Mucosa of stomach (tissue), 1 donor: ENCODE measurements around the gene TCF15.

Experiments used
- H3K27me3 ChIP-seq: one replicate; pipeline ENCODE4 v1.7.0; 2013; ENCODE audit warnings: mild to moderate bottlenecking, low read length; ENCODE audit not compliant: control insufficient read depth, insufficient read depth
- H3K36me3 ChIP-seq: one replicate; pipeline ENCODE4 v1.7.0; 2013; ENCODE audit warnings: low read length; ENCODE audit not compliant: control insufficient read depth, insufficient read depth
- H3K4me1 ChIP-seq: one replicate; pipeline ENCODE4 v1.7.0; 2013; ENCODE audit warnings: mild to moderate bottlenecking, low read length; ENCODE audit not compliant: control insufficient read depth, insufficient read depth
- H3K4me3 ChIP-seq: one replicate; pipeline ENCODE4 v1.7.0; 2013; ENCODE audit warnings: low read length
- H3K9ac ChIP-seq: one replicate; pipeline ENCODE4 v1.7.0; 2013; ENCODE audit warnings: mild to moderate bottlenecking, low read length, moderate library complexity
- H3K9me3 ChIP-seq: one replicate; pipeline ENCODE4 v1.7.0; 2013; ENCODE audit warnings: mild to moderate bottlenecking, low read length, moderate library complexity; ENCODE audit not compliant: control insufficient read depth
- donor health status: Pancreatic carcinoma.

TCF15 gene, protein sequence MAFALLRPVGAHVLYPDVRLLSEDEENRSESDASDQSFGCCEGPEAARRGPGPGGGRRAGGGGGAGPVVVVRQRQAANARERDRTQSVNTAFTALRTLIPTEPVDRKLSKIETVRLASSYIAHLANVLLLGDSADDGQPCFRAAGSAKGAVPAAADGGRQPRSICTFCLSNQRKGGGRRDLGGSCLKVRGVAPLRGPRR

DNA sequence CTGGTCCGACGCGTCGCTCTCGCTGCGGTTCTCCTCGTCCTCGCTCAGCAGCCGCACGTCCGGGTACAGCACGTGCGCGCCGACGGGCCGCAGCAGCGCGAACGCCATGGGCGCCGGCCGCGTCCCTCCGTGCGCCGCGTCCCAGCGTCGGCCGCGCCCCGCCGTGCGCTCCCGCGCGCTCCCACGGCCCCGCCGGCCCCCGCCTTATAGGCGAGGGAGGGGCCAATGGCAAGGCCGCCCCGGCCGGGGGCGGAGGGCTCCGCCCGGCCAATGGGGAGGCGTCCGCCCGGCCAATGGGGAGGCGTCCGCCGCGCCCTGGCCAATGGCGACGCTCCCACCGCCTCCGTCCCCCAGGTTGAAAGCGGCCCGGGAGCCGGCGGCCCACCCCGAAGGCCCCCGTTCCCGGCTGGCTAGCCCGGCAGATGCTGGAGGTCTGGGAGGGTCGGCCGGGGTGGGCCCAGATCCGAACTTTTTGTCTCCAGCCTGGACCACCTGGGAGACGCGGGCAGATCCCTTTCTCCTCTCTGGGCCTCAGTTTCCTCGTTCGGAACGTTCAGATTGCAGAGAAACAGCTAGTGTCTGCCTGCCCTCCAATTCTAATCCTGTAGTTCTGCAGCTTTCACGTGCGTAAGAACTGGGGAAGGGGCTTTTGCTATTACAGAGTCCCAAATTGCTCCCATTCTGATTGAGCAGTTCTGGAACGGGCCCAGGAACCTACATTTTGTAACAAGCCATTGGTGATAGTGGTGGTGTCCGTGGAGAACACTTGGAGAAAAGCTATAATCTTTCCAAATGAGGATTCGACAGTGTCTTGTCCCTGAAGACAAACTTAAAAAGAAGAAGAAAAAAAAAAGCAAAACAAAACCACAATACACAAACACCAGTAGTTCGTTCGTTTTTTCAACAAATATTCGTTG is at the start of gene TCF15:
TCF15 (minus strand) TSS at position 180 of the 917 bp plus-strand sequence; CDS start at position 108, 72 bp downstream.
- Histone ChIP-seq H3K27me3 (peaks cover 54% of the 10 kb centered on the region), H3K4me3 (no peak within 1 kb of the TSS), H3K9me3 (no peaks in the 10 kb centered on the region), H3K4me1 (no peaks in the 10 kb centered on the region), H3K9ac (no peak within 1 kb of the TSS), H3K36me3 (no peaks in the 10 kb centered on the region)

DNA sequence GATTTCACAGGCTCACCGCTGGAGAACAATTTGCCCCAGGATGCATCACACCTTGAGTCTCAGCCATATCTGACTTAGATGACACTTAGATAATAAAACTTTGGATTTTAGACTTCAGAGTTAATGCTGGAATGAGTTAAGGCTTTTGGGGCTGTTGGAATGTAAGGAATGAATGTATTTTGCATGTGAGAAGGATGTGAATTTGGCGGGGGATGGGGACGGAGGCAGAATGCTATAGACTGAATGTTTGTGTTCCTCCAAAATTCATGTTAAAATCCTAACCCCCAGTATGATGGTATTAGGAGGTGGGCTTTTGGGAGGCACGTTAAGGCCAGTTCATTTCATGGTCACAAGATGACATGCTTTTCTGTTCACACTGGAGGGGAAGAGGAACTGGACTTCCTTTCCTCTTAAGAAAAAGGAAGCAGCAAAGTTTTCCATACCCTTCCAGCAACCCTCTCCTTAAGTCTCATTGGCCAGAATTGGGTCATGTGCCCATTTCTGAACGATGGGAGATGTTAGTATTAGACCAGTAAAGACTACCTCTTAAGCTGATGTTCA is 48.7 kb upstream of the TCF15 start:
- H3K9ac ChIP-seq: no peak overlapping the region
- no peaks in the 10 kb centered on the region for H3K36me3 ChIP-seq
- no peak overlapping the region for H3K4me3 ChIP-seq
- H3K27me3 ChIP-seq: peaks cover 48% of the 10 kb centered on the region
- no peaks in the 10 kb centered on the region for H3K9me3 ChIP-seq
- peaks cover 3% of the 10 kb centered on the region for H3K4me1 ChIP-seq

GRCh38 chr20:658202-658601 is 48.1 kb upstream of the TCF15 start:
- Histone ChIP-seq H3K36me3 (no peaks in the 10 kb centered on the region), H3K27me3 (peaks cover 42% of the 10 kb centered on the region), H3K9me3 (no peaks in the 10 kb centered on the region), H3K4me1 (peaks cover 7% of the 10 kb centered on the region), H3K4me3 (no peak overlapping the region), H3K9ac (no peak overlapping the region)

DNA sequence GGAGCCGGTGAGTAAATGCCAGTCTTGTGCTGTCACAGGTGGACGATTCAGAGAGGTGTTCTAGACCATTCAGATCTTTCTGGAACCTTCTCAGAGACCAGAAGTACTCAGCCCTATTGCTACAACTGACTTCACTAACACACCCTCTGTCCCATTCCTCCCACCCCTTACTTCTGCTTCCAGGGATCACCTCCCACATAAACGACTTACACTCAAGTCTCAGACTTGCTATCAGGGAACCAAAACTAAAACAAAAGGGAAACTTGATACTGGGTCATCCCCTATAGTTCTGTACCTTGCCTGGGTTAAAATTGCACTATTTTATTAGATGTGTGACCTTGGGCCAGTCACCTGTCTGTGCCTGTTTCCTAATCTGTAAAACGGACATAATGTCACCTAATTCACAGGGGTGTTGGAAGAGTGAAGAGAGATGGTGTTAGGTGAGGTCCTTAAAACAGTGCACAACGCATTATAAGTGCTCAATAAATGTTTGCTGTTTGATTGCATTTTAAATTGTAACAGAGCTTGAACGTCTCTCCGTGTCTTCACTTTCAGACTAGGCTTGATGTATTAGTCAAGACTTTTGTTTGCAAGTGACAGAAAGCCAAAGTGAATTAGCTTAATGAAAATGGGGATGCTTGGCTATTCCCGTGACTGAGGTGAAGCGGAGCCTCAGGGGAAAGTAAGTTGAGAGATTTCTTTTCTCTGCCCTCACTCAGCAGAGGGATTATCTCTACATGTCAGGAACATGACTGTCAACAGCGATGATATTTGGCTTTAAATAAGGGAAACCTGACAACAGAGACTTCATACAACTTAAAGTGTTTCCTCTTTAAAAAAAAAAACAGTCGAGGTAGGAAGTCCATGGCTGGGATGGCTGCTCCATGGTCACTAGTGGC is 45.9 kb upstream of the TCF15 start:
- Histone ChIP-seq H3K9me3 (no peaks in the 10 kb centered on the region), H3K27me3 (peaks cover 21% of the 10 kb centered on the region), H3K4me3 (no peak overlapping the region), H3K9ac (no peak overlapping the region), H3K36me3 (no peaks in the 10 kb centered on the region), H3K4me1 (peaks cover 15% of the 10 kb centered on the region)

DNA sequence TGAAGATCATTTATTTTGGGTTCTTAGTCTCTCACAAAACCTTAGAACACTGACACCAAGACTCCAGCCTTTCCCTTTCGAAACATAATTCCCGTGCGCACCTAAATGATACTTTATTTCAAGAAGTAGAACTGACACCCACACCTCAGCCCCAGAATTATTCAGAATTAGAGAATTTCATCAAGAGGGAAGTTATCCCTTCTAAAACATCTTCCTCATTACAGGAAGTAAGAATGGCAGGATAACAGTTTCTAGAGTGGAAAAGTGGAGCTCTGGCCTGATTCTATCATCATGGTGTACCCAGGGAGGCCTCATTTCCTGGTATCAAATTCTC is 44.3 kb upstream of the TCF15 start:
- Histone ChIP-seq H3K9ac (no peak overlapping the region), H3K4me1 (peaks cover 15% of the 10 kb centered on the region), H3K27me3 (peaks cover 13% of the 10 kb centered on the region), H3K9me3 (no peaks in the 10 kb centered on the region), H3K36me3 (no peaks in the 10 kb centered on the region), H3K4me3 (peak overlapping the region; percentile 85)

DNA sequence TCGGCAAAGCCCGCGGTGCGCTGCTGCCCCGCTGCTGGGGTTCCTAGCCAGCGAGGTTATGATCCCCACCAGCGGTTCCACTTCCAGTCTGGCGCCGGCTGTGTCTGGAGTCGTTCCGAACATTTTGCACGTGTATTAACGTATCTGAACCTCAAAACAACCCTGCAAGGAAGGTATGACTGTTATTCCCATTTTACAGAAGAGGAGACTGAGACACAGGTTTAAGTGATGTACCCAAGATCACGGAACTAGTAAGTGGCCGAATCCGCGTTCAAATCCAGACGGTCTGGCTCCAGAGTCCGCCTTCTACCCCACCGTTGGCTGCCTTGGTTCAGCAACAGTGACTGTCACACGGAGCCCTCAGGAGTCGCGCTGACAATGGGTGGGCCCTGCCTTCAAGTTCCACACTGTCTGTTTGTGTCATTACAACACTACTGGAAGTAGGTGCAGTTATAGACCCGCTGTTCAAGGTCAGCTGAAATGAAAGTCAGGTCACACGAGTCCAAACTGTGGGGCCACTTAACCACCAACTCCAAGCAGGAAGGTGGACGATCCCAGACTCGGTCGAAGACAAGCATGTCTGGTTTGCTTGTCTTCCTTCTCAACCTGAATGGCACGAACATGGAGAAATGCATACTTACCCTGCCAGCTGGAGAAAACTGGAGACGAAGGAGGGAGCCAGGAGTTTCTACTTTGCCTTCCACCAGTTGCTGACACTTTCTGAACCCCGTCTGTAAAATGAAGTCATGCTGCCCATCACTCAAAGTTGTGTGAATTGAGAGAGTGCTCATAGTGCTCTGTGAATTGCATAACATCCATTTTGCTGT is 43.7 kb upstream of the TCF15 start:
- H3K9me3 ChIP-seq: no peaks in the 10 kb centered on the region
- H3K27me3 ChIP-seq: peaks cover 8% of the 10 kb centered on the region
- H3K9ac ChIP-seq: peak overlapping the region; percentile 58

DNA sequence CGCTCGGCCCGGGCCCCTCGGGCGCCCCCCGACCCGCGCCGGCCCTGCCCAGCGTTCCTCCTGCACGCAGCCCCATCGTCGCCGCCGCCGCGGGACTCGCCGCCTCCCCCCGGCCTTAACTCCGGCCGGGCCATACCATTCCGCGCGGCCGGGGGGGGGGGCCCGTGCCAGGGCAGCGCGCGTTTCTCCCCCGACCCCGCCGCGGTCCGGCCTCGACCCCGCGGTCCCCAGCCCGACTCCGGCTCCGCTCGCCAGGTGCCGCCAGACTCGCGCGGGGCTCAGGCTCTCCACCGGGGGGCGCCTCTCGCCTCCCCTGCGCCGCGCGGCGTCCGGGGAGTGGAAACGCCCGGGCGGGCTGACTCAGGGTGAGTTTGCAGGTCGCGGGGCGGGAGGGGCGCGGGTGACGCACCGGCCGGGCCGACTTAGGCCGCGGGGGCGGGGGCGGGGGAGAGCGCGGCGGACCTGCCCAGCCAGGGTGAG is 43.0 kb upstream of the TCF15 start, which contains the start of gene SRXN1:
SRXN1 (minus strand) TSS at position 91 of the 480 bp plus-strand sequence; CDS start at position 76, 15 bp downstream.
- Histone ChIP-seq H3K9me3 (no peaks in the 10 kb centered on the region), H3K4me1 (peaks cover 15% of the 10 kb centered on the region), H3K9ac (peak within 1 kb of the TSS; percentile 76), H3K4me3 (peak within 1 kb of the TSS; percentile 92), H3K27me3 (peaks cover 1% of the 10 kb centered on the region), H3K36me3 (peaks cover 6% of the 10 kb centered on the region)

More for the DNA sequence above, 43.7 kb upstream of the TCF15 start:
- peaks cover 15% of the 10 kb centered on the region for H3K4me1 ChIP-seq
- peaks cover 2% of the 10 kb centered on the region for H3K36me3 ChIP-seq
- H3K4me3 ChIP-seq: peak overlapping the region; percentile 85

DNA sequence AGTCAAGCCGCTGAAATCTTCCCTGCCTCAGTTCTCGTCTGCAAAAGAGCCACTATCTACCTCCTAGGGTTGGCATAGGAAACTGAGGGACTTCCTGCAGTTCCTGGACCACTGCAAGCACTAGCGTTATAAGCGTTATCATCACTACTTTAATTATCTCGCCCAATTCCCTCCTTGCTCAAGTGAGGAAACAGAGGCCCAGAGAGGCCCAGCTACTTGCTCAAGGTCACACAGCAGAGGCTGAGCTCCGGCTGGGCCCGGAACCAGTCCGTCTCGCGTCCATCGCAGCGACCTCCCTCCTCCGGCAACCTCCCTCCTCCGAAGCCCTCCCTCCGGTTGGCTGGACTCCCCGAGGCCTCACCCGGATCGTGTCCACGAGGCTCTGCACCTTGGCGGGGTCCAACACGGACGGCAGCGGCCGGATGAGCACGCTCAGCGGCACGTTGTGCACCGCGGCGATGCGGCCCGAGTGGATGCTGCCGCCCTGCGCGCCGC is 42.6 kb upstream of the TCF15 start:
- Histone ChIP-seq H3K9me3 (no peaks in the 10 kb centered on the region), H3K4me3 (peak overlapping the region; percentile 92), H3K36me3 (peaks cover 10% of the 10 kb centered on the region), H3K27me3 (no peaks in the 10 kb centered on the region), H3K9ac (peak overlapping the region; percentile 76), H3K4me1 (peaks cover 15% of the 10 kb centered on the region)

GRCh38 chr20:651713-652614 is 41.9 kb upstream of the TCF15 start:
- no peaks in the 10 kb centered on the region for H3K27me3 ChIP-seq
- H3K4me1 ChIP-seq: peaks cover 15% of the 10 kb centered on the region
- peak overlapping the region; percentile 76 for H3K9ac ChIP-seq
- peak overlapping the region; percentile 92 for H3K4me3 ChIP-seq
- H3K36me3 ChIP-seq: peaks cover 10% of the 10 kb centered on the region
- no peaks in the 10 kb centered on the region for H3K9me3 ChIP-seq

DNA sequence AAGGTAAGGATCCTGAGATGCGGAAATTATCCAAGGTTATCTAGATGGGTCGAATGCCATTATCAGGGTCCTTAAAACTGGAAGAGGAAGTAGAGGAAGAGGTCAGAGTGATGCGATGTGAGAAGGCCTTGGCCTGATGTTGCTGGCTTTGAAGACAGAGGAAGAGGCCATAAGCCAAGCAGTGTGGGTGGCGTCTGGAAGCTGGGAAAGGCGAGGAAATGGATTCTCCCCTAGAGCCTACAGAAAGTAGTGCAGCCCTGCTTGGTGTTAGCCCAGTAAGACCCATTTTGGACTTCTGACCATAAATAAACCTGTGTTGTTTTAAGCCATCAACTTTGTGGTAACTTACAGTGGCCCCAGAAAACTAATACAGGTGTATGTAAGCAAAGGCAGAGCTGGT is 40.8 kb upstream of the TCF15 start:
- Histone ChIP-seq H3K9me3 (no peaks in the 10 kb centered on the region), H3K36me3 (peaks cover 10% of the 10 kb centered on the region), H3K4me3 (no peak overlapping the region), H3K4me1 (peaks cover 15% of the 10 kb centered on the region), H3K27me3 (no peaks in the 10 kb centered on the region), H3K9ac (no peak overlapping the region)
